Jurkat, Clone E6-1 (cell line): Measurements from ENCODE around the gene PTAFR.
A peak's percentile ranks its signal among the peaks of the same experiment; 100 is the strongest.

Source experiments
- DNase-seq: peaks from one replicate; pipeline ENCODE4 v3.0.0-alpha.2; 2011; ENCODE audit warnings: low read depth, low spot score
- H3K4me3 ChIP-seq: 2 replicates; pipeline ENCODE4 v1.5.1; 2011; ENCODE audit warnings: mild to moderate bottlenecking, low read length, control low read depth, moderate library complexity

The PTAFR gene

DNA sequence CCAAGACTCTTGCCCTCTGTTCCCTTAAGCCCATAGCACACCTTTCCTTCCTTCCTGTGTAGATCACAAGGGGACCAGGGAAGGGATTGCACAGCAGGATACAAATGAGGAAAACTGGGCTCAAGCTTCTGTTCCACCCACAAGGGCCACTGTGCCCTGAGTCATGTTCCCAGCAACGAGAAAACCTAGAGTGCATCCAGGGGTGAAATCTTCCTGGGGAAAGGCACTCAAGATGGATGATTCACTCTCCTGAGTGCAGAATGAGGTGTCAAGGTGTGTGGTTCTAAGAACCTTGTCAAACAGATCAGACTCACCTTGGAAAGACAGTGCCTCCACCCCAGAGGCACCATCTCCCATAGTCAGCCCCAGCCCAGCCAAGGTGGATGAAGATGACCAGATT is 47.3 kb downstream of the PTAFR start:
- no peak for DNase-seq
- no peak overlapping the region for H3K4me3 ChIP-seq

DNA sequence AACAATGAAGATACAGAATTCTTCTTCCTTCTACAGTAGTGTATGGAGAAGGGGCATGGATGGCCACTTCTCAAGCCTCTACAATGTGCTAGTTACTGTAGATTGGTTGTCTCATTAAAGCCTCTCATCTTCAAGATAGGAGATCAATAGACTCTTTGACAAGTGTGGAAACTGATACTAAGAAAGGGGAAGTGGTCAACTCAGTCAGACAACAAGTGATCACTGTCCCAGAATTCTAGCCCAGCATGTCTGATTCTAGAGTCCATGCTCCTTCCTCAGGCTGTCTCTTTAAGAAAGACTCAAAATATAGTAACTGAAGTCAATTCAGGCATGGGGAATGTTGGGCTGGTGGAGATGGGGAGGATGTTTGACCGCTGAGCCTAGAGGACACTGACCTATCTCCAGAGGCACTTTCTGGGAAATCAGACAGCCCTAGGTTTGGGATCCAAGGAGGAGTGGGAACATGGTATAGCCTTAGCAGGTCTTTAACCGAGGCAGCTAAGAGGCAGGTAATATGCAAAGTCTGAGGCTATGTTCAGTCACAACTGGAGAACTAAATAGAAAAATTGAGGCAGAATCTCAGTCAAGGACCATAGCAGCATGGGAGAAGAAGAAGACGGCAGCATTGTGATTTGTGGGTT is 48.8 kb downstream of the PTAFR start:
- H3K4me3 ChIP-seq, result no peak overlapping the region
- no peak for DNase-seq

DNA sequence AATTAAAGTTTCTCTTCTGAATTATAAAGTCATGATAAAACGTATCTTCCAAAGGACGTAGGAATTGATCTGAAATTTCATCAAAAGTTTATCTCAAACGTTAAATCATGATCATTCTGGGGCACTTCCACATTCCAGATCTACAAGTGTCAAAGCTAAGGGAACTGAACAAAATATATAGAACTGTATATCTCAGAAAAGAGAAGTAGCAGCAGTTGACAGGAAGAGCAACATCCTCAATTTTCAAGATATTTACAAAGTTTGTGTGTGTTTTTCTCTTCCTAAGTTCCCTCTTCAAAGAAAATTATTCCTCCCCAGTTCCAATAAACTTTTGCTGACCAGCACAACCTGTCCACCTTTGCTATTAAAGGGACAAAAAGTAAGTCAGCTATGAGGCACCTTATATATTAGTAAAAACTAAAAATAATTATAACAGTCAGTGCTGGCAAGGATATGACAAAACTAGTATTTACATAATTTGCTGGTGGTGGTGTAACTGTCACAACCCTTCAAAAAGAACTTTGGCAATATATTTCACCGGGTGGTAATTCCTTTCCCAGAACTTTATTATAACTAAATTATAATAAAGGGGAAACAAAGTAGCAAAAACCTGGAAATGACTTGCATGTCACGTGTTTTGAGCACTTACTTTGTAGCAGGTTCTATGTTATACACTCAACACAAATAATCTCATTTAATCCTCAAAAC is 49.6 kb downstream of the PTAFR start:
- DNase-seq, result no peak
- no peak overlapping the region for H3K4me3 ChIP-seq

DNA sequence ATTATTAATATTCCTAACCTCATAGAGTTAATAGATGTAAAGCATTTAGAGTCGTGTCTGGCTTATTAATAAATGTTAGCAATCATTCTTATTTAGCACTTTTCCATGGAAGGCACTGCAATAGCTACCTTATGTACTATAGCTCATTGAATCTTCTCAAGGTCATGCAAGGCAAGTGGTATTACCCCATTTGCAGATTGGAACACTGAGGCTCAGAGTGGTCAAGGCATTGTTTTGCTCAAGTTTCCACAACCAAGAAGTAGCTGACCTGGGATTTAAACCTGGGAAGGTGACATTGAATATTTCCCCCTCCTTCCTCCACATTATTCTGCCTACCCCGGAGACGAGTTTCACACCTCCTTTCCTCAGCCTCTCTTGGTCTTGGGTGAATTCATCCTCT is 50.3 kb downstream of the PTAFR start:
- DNase-seq, result no peak
- H3K4me3 ChIP-seq, result no peak overlapping the region

DNA sequence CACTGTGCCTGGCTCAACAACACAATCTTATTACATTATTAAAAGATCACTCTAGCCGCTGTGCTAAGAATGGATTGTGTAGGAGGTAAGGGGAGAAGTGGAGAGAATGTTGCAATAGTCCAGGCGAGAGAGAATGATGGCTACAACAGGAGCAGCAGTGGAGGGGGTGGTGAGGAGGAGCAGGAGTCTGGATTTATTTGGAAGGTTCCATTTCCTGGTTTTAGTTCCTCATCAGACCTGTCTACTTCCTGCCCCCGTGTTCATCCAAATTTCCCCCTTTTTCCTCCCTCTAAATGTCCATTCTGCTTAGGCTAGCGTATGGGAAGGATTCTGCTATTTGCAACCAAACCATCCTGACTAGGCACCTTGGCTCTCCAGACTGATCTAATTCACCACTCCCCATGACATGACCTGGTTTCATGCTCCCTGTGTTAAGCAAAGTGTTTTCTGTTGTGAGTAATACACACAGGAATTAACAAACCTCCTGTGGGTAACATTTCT is 53.0 kb downstream of the PTAFR start:
- no peak overlapping the region for H3K4me3 ChIP-seq
- no peak for DNase-seq

DNA sequence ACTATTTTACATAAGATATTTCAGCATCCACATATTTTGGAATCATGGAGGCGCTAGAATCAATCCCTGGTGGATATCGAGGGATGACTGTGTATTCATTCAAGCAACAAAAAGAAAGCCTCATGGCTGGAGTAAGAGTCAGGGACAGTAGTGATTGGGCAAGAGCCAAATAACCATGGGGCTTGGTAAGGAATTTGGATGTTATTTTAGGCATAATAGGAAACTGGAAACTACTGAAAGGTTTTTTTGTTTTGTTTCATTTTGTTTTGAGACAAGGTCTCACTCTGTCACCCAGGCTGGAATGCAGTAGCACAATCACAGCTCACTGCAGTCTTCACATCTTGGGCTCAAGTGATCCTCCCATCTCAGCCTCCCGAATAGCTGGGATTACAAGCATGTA is 54.3 kb downstream of the PTAFR start:
- DNase-seq, result no peak

DNA sequence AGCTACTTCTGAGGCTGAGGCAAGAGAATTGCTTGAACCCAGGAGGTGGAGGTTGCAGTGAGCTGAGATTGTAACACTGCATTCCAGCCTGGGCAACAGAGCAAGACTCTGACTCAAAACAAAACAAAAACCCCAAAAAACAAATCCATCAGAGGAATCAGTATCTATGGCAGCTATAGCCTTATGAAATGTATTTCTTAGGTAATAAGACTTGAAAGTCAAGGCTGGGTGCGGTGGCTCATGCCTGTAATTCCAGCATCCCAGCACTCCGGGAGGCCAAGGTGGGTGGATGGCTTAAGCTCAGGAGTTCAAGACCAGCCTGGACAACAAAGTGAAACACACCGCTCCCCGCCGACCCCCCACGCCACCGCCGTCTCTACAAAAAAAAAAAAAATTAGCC is 56.9 kb downstream of the PTAFR start:
- no peak for DNase-seq
- no peak overlapping the region for H3K4me3 ChIP-seq

More for the DNA sequence above, 54.3 kb downstream of the PTAFR start:
- no peak overlapping the region for H3K4me3 ChIP-seq

DNA sequence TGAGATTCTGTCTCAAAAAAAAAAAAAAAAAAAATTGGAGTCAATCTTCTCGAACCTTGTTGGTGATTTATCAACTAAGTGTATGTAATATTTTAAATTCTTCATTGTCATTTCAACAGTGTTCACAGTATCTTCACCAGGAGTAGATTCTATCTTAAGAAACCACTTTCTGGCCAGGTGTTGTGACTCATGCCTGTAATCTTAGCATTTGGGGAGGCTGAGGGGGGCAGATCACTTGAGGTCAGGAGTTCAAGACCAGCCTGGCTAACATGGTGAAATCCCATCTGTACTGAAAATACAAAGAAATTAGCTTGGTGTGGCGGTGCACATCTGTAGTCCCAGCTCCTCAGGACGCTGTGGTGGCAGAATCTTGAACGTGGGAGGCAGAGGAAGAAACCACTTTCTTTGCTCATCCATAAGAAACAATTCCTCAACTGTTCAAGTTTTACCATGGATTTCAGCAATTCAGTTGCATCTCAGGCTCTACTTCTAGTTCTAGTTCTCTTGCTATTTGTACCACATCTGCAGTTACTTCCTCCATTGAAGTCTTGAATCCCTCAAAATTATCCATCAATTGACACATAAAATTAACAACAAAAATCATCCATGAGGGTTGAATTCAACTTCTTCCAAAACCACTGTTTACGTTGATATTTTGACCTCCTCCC is 57.7 kb downstream of the PTAFR start:
- H3K4me3 ChIP-seq, result no peak overlapping the region
- no peak for DNase-seq

DNA sequence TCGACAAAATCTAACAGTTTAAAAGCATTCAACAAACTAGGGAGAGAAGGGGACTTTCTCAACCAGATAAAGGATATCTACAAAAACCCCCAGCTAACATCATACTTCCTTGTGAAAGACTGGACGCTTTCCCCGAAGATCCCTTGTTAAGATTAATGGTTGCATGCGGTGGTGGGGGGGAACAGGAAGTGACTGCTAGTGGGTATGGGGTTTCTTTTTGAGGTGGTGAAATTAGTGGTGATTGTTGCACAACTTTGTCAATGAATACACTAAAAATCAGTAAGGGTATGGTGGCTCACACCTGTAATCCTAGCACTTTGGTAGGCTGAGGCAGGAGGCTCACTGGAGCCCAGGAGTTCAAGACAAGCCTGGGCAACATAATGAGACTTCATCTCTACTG is 61.2 kb downstream of the PTAFR start:
- DNase-seq, result peak; percentile 58
- H3K4me3 ChIP-seq, result no peak overlapping the region

DNA sequence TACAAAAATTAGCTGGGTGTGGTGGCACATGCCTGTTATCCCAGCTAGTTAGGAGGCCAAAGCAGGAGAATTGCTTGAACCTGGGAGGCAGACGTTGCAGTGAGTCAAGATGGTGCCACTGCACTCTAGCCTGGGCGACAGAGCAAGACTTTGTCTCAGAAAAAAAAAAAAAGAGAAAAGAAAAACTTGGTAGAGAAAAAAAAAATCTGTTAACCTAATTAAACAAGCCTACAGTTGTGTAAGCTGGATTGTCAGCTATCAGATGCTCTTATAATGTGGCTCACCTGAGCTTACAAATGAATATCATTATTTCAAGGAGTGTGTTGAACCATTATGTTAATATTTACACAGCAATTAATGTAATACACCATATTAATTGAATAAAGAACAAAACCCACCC is 61.6 kb downstream of the PTAFR start:
- H3K4me3 ChIP-seq, result no peak overlapping the region
- DNase-seq, result no peak

DNA sequence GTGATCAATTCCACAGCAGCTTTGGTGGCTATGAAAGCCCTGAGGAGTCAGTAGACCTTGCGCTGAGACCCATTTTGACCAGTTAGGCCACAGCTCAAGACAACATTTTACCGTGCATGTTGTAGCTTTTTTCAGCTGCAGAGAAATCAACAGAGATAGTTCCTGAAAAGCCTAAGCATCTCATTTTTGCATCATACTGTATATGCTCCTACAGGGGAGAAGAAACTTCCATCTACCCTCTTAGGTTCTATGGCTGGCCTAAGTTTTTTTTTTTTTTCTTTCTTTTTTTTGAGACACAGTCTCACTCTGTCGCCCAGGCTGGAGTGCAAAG is 63.3 kb downstream of the PTAFR start:
- peak; percentile 14 for DNase-seq
- H3K4me3 ChIP-seq, result no peak overlapping the region

DNA sequence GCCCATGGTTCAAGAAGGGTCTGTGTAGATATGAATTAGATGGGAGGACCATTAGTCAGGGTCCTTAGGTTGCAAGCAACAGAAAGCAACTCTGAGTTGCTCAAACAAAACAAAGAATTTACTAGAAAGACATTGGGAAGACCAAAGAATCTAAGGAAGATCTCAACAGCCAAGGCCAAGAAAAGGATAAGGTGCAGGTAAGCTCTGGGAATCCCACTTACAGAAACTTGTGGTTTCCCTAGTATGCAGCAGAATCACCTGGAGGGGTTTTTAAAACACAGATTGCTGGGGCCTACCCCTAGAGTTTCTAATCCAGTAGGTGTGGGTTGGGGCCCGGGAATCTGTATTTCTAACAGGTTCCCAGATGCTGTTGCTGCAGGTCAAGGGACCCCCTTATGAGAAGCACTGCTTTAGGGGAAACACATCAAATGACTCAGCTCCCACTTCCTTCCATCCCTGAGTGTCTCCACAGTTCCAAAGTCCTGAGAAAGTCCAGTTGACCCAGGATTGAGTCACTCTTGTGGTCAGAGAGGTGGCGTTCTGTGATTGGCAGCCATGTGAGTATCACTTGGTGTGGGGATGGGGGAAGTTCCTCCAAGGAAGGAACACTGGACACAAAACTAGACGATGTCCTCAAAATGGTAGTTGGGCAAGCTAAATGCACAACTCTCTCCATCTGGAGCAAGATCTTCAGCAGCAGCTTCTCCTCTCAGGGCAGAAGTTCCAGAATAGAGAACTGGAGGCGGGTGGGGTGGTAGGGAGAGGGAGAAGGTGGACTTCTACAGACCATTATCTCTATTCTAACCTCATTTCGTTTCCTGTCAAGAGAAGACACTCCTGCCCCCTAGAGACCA is 63.9 kb downstream of the PTAFR start:
- DNase-seq, result no peak
- no peak overlapping the region for H3K4me3 ChIP-seq

DNA sequence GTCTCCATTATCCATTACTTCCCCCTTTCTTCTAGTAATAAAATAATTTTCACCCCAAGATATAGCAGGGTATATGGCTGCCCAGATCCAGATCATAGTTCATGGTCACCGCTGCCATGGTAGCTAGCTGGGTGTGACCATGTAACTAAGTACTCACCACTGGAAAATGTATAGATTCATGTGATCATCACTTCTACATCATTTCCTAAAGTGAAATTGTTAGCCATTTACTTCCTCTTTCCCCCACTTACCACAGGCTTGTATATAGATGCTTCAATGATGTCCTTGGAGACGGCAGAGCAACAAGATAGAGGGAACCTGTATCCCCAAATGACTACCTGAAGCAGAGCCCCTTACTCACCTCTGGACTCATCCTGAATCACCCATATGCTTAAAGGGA is 65.3 kb downstream of the PTAFR start:
- DNase-seq, result no peak
- H3K4me3 ChIP-seq, result no peak overlapping the region

DNA sequence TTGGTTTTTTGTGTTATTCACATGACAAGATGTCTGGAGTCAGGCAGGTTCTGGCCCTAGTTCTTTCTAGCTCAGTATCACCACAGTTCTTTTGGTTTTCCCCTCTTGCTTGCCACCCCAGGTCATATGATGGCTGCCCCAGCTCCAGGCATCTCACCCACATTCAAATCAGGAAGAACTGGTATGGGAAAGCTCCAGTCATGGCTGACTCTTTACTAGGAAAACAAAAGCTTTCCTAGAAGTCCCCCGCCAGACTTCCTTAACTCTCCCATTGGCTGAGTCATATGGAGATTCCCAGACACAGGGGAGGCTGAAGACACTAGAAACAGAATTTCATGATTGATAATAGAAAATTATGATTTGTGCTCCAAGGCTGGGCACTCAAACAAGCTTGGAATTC is 65.9 kb downstream of the PTAFR start:
- no peak overlapping the region for H3K4me3 ChIP-seq
- no peak for DNase-seq

DNA sequence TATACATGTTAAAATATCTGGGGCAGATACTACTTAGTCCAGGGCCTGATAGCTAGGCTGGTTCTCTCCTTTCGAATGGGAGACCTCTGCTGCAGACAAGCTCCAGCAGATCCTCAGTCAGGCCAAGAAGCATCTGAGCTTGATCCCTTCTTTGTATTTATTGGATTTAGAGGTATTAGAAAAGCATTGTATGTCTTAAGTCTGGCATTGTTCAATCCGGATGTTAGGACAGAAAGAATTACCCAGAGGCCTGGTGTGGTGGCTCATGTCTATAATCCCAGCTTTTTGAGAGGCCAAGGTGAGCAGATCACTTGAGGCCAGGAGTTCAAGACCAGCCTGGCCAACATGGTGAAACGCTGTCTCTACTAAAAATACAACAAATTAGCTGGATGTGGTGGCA is 66.9 kb downstream of the PTAFR start:
- H3K4me3 ChIP-seq, result no peak overlapping the region
- DNase-seq, result no peak

DNA sequence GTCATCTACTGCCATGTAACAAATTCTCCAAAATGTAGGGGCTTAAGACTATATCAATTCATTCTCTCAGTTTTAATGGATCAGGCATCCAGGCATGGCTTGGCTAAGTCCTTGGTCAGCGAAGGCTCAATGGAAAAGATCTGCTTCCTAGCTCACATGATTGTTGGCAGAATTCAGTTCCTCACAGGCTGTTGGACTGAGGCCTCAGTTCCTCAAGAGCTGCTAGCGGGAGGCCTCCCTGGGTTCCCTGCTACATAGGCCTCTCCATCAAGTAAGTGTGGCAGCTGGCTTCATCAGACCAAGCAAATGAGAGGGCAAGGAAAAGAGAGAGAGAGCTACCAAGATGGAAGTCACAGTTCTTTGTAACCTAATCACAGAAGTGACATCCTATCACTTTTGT is 68.5 kb downstream of the PTAFR start:
- no peak for DNase-seq
- H3K4me3 ChIP-seq, result no peak overlapping the region

DNA sequence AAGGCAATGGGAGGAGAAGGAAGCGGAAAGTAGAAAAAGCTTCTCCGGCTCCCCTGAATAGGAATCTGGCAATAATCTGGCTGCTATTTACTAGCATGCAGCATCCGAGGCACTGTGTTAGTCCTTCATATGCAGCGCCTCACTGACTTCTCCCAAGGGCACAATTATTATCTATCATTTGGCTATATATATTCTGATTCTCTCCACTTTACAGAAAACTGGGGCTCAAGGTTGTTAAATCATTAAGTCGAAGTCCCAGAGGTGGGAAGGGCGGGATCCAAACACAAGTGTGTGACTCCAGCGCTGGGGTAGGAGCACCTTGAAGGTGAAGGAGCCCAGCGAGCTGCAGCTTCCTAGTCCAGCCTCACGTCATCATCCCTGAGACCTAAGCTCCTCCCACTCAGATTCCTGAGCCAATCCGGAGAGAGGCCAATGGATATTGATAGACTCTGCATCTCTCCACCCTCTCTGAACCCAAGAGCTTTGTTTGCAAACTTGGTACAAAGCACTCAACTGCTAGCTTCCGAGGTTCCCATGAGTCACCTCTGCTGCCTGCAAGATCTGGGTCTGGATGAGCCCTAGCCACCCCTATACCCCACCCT is 71.5 kb downstream of the PTAFR start:
- H3K4me3 ChIP-seq, result no peak overlapping the region
- no peak for DNase-seq

DNA sequence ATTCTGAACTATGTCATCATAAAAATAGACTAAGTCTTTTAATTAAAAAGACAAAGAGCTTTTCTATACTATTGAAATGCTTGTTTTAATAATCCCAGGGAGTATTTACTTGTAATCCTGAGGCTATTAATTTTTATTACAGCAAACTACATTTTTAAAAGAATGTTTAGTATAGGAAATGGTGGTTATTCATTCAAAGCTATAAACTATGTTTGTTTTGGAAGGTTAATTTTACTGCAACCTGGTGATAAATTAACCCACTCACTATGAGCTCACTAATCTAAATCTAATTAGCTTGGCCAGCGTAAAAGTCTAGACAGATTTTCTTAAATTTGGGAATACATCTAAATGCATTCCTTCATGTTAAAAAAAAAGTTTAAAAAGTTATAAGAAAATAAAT is 74.3 kb downstream of the PTAFR start:
- DNase-seq, result no peak

DNA sequence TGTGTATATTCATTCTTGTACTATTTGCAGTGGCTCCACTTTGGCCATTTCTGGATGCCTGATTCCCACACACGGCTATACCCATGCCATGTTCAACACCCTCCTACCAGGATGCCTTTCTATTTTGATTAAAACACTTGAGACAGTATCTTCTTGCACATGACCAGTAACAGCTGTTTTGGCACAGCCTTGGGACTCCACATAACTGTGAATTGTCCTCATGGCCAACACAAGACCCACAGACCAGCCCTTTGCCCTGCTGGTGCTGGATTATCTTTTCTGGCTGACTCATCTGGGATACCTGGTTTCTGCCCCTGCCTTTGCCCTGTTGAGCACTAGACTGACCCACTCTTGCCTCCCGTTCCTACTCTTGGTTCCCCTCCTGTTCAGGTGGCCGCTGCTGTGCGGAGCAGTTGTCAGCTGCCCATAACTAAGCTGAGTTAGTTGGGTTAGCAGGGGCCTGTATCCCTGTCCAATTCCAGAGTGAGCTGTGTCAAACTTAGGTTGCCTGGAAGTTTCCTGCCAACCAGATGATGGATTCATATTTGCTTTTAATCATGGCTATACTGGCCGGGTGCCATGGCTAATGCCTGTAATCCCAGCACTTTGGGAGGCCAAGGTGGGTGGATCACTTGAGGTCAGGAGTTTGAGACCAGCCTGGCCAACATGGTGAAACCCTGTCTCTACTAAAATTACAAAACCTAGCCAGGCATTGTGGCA is 77.3 kb downstream of the PTAFR start:
- no peak for DNase-seq
- H3K4me3 ChIP-seq, result no peak overlapping the region

More for the DNA sequence above, 74.3 kb downstream of the PTAFR start:
- H3K4me3 ChIP-seq, result no peak overlapping the region
